ENCODE results near the gene MRPL41. TPM values are rescaled to one million over a fixed set of nuclear protein-coding genes. Genes with fewer than 3 reads are reported as not detected.
"Not testable (repeated sequence)": the region's sequence is repeated elsewhere in the genome, so short reads cannot be mapped to it uniquely, and the experiment has no call there.

The MRPL41 gene
- polyA plus RNA-seq, 2 donors, result 49.3 to 53.0 TPM

- WGBS, 2 donors, result 67 to 75% methylated on average over 16 of the region's 16 CpGs
Measured at GRCh38 chr9:137536594-137537131, 15.0 kb upstream of the MRPL41 start.

GRCh38 chr9:137538058-137538457 is 13.6 kb upstream of the MRPL41 start:
- WGBS, 2 donors, result 96 to 98% methylated on average over 16 of the region's 16 CpGs
- H3K4me1 ChIP-seq (ENCODE audit: control insufficient read depth in 2 of 2, insufficient read depth in 2 of 2, low read length in 1 of 2), result no peaks in the 10 kb centered on the region
- H3K27ac ChIP-seq (ENCODE audit: low read depth in 2 of 2, low read length in 1 of 2), result no peak overlapping the region
- no peaks in the 10 kb centered on the region for H3K27me3 ChIP-seq (ENCODE audit: control insufficient read depth in 1 of 2, insufficient read depth in 2 of 2, low read length in 2 of 2)
- no peaks in the 10 kb centered on the region for H3K9me3 ChIP-seq (ENCODE audit: control insufficient read depth in 2 of 2, insufficient read depth in 1 of 2, low read depth in 1 of 2, low read length in 1 of 2)
- no peaks in the 10 kb centered on the region for H3K36me3 ChIP-seq (ENCODE audit: control insufficient read depth in 2 of 2, insufficient read depth in 2 of 2, low read length in 1 of 2)
- H3K4me3 ChIP-seq (ENCODE audit: low read depth in 1 of 2, low read length in 2 of 2), result no peak overlapping the region

More at GRCh38 chr9:137536594-137537131, 15.0 kb upstream of the MRPL41 start:
- H3K27me3 ChIP-seq (ENCODE audit: control insufficient read depth in 1 of 2, insufficient read depth in 2 of 2, low read length in 2 of 2); H3K9me3 ChIP-seq (ENCODE audit: control insufficient read depth in 2 of 2, insufficient read depth in 1 of 2, low read depth in 1 of 2, low read length in 1 of 2); H3K4me3 ChIP-seq (ENCODE audit: low read depth in 1 of 2, low read length in 2 of 2); H3K27ac ChIP-seq (ENCODE audit: low read depth in 2 of 2, low read length in 1 of 2); H3K4me1 ChIP-seq (ENCODE audit: control insufficient read depth in 2 of 2, insufficient read depth in 2 of 2, low read length in 1 of 2); H3K36me3 ChIP-seq (ENCODE audit: control insufficient read depth in 2 of 2, insufficient read depth in 2 of 2, low read length in 1 of 2): not testable (repeated sequence)

- Histone ChIP-seq H3K27me3 (ENCODE audit: control insufficient read depth in 1 of 2, insufficient read depth in 2 of 2, low read length in 2 of 2) (no peaks in the 10 kb centered on the region), H3K4me1 (ENCODE audit: control insufficient read depth in 2 of 2, insufficient read depth in 2 of 2, low read length in 1 of 2) (no peaks in the 10 kb centered on the region), H3K27ac (ENCODE audit: low read depth in 2 of 2, low read length in 1 of 2) (no peak overlapping the region), H3K4me3 (ENCODE audit: low read depth in 1 of 2, low read length in 2 of 2) (no peak overlapping the region), H3K36me3 (ENCODE audit: control insufficient read depth in 2 of 2, insufficient read depth in 2 of 2, low read length in 1 of 2) (no peaks in the 10 kb centered on the region), H3K9me3 (ENCODE audit: control insufficient read depth in 2 of 2, insufficient read depth in 1 of 2, low read depth in 1 of 2, low read length in 1 of 2) (no peaks in the 10 kb centered on the region)
- 92 to 95% methylated on average over 18 of the region's 18 CpGs for WGBS, 2 donors
Measured at GRCh38 chr9:137540536-137540935, 11.1 kb upstream of the MRPL41 start.

GRCh38 chr9:137542486-137542885 is 9.2 kb upstream of the MRPL41 start:
- Histone ChIP-seq H3K9me3 (ENCODE audit: control insufficient read depth in 2 of 2, insufficient read depth in 1 of 2, low read depth in 1 of 2, low read length in 1 of 2) (no peaks in the 10 kb centered on the region), H3K27ac (ENCODE audit: low read depth in 2 of 2, low read length in 1 of 2) (no peak overlapping the region), H3K4me1 (ENCODE audit: control insufficient read depth in 2 of 2, insufficient read depth in 2 of 2, low read length in 1 of 2) (no peaks in the 10 kb centered on the region), H3K27me3 (ENCODE audit: control insufficient read depth in 1 of 2, insufficient read depth in 2 of 2, low read length in 2 of 2) (no peaks in the 10 kb centered on the region), H3K36me3 (ENCODE audit: control insufficient read depth in 2 of 2, insufficient read depth in 2 of 2, low read length in 1 of 2) (no peaks in the 10 kb centered on the region), H3K4me3 (ENCODE audit: low read depth in 1 of 2, low read length in 2 of 2) (no peak overlapping the region)
- WGBS, 2 donors, result 91 to 92% methylated on average over 20 of the region's 20 CpGs

GRCh38 chr9:137543237-137543963 is 8.3 kb upstream of the MRPL41 start:
- Histone ChIP-seq H3K9me3 (ENCODE audit: control insufficient read depth in 2 of 2, insufficient read depth in 1 of 2, low read depth in 1 of 2, low read length in 1 of 2) (no peaks in the 10 kb centered on the region), H3K36me3 (ENCODE audit: control insufficient read depth in 2 of 2, insufficient read depth in 2 of 2, low read length in 1 of 2) (no peaks in the 10 kb centered on the region), H3K27me3 (ENCODE audit: control insufficient read depth in 1 of 2, insufficient read depth in 2 of 2, low read length in 2 of 2) (no peaks in the 10 kb centered on the region), H3K4me3 (ENCODE audit: low read depth in 1 of 2, low read length in 2 of 2) (no peak overlapping the region), H3K27ac (ENCODE audit: low read depth in 2 of 2, low read length in 1 of 2) (no peak overlapping the region), H3K4me1 (ENCODE audit: control insufficient read depth in 2 of 2, insufficient read depth in 2 of 2, low read length in 1 of 2) (peaks cover 0 to 3% of the 10 kb centered on the region in 2 donors)
- WGBS, 2 donors, result 90% methylated on average over 25 of the region's 25 CpGs

- no peaks in the 10 kb centered on the region for H3K9me3 ChIP-seq (ENCODE audit: control insufficient read depth in 2 of 2, insufficient read depth in 1 of 2, low read depth in 1 of 2, low read length in 1 of 2)
- H3K4me3 ChIP-seq (ENCODE audit: low read depth in 1 of 2, low read length in 2 of 2), result no peak overlapping the region
- no peak overlapping the region for H3K27ac ChIP-seq (ENCODE audit: low read depth in 2 of 2, low read length in 1 of 2)
- no peaks in the 10 kb centered on the region for H3K36me3 ChIP-seq (ENCODE audit: control insufficient read depth in 2 of 2, insufficient read depth in 2 of 2, low read length in 1 of 2)
- H3K27me3 ChIP-seq (ENCODE audit: control insufficient read depth in 1 of 2, insufficient read depth in 2 of 2, low read length in 2 of 2), result no peaks in the 10 kb centered on the region
- 85 to 86% methylated on average over 12 of the region's 12 CpGs for WGBS, 2 donors
- H3K4me1 ChIP-seq (ENCODE audit: control insufficient read depth in 2 of 2, insufficient read depth in 2 of 2, low read length in 1 of 2), result peaks cover 0 to 3% of the 10 kb centered on the region in 2 donors
Measured at GRCh38 chr9:137544176-137544760, 7.4 kb upstream of the MRPL41 start.

- Histone ChIP-seq H3K27ac (ENCODE audit: low read depth in 2 of 2, low read length in 1 of 2) (no peak overlapping the region), H3K4me3 (ENCODE audit: low read depth in 1 of 2, low read length in 2 of 2) (no peak overlapping the region), H3K36me3 (ENCODE audit: control insufficient read depth in 2 of 2, insufficient read depth in 2 of 2, low read length in 1 of 2) (no peaks in the 10 kb centered on the region), H3K27me3 (ENCODE audit: control insufficient read depth in 1 of 2, insufficient read depth in 2 of 2, low read length in 2 of 2) (no peaks in the 10 kb centered on the region), H3K4me1 (ENCODE audit: control insufficient read depth in 2 of 2, insufficient read depth in 2 of 2, low read length in 1 of 2) (peaks cover 0 to 7% of the 10 kb centered on the region in 2 donors), H3K9me3 (ENCODE audit: control insufficient read depth in 2 of 2, insufficient read depth in 1 of 2, low read depth in 1 of 2, low read length in 1 of 2) (no peaks in the 10 kb centered on the region)
- WGBS, 2 donors, result 73 to 77% methylated on average over 10 of the region's 10 CpGs
Measured at GRCh38 chr9:137545123-137545522, 6.6 kb upstream of the MRPL41 start.

- Histone ChIP-seq H3K36me3 (ENCODE audit: control insufficient read depth in 2 of 2, insufficient read depth in 2 of 2, low read length in 1 of 2) (no peaks in the 10 kb centered on the region), H3K9me3 (ENCODE audit: control insufficient read depth in 2 of 2, insufficient read depth in 1 of 2, low read depth in 1 of 2, low read length in 1 of 2) (no peaks in the 10 kb centered on the region), H3K4me1 (ENCODE audit: control insufficient read depth in 2 of 2, insufficient read depth in 2 of 2, low read length in 1 of 2) (peaks cover 0 to 12% of the 10 kb centered on the region in 2 donors), H3K27ac (ENCODE audit: low read depth in 2 of 2, low read length in 1 of 2) (peak overlapping the region in 1 of 2 donors; percentile 58), H3K27me3 (ENCODE audit: control insufficient read depth in 1 of 2, insufficient read depth in 2 of 2, low read length in 2 of 2) (no peaks in the 10 kb centered on the region), H3K4me3 (ENCODE audit: low read depth in 1 of 2, low read length in 2 of 2) (no peak overlapping the region)
- WGBS, 2 donors, result 85 to 87% methylated on average over 23 of the region's 23 CpGs
Measured at GRCh38 chr9:137547687-137548543, 3.8 kb upstream of the MRPL41 start.

GRCh38 chr9:137550231-137550621 is 1.5 kb upstream of the MRPL41 start, which contains the start of gene PNPLA7:
Gene PNPLA7, minus strand, starts transcription at chr9:137550402. Its CDS starts 205 bp downstream, at chr9:137550197.
- Histone ChIP-seq H3K4me1 (ENCODE audit: control insufficient read depth in 2 of 2, insufficient read depth in 2 of 2, low read length in 1 of 2) (peaks cover 0 to 12% of the 10 kb centered on the region in 2 donors), H3K27me3 (ENCODE audit: control insufficient read depth in 1 of 2, insufficient read depth in 2 of 2, low read length in 2 of 2) (no peaks in the 10 kb centered on the region), H3K4me3 (ENCODE audit: low read depth in 1 of 2, low read length in 2 of 2) (peak within 1 kb of the TSS; percentile 69 to 70), H3K36me3 (ENCODE audit: control insufficient read depth in 2 of 2, insufficient read depth in 2 of 2, low read length in 1 of 2) (peaks cover 4 to 5% of the 10 kb centered on the region in 2 donors), H3K27ac (ENCODE audit: low read depth in 2 of 2, low read length in 1 of 2) (peak within 1 kb of the TSS; percentile 87 to 92), H3K9me3 (ENCODE audit: control insufficient read depth in 2 of 2, insufficient read depth in 1 of 2, low read depth in 1 of 2, low read length in 1 of 2) (no peaks in the 10 kb centered on the region)
- WGBS, 2 donors, result 2 to 4% methylated on average over 13 of the region's 13 CpGs

Measured in esophagus (tissue), 2 donors.